ENCODE measurements around the gene IGSF21. TPM values are rescaled to one million over a fixed set of nuclear protein-coding genes. Genes with fewer than 3 reads are reported as not detected.

The IGSF21 gene
- total and polyA plus RNA-seq, 2 of the 8 experiments (the other 6 are each of a cell fraction or from before 2014, with no cell fraction given), result 22.5 to 28.5 TPM

GRCh38 chr1:18240906-18241305, 133.3 kb downstream of the IGSF21 start:
- Histone ChIP-seq H4K5ac (ENCODE audit: insufficient read length, low read depth, low read length) (no peak overlapping the region), H4K20me1 (replicated peaks in 1 of 2; ENCODE audit: control insufficient read depth in 1 of 2, insufficient read depth in 2 of 2, low read length in 2 of 2) (peaks cover 0 to 1% of the 10 kb centered on the region in 2 experiments), H2AK5ac (ENCODE audit: low read depth, low read length) (no peak overlapping the region; the same call in 1 of the 2 replicates), H2BK15ac (ENCODE audit: low read length) (no peak overlapping the region), H4K8ac (ENCODE audit: extremely low read depth, insufficient read depth, low read length) (no peak overlapping the region), H3K4me1 (replicated peaks in 1 of 4; ENCODE audit: control insufficient read depth in 3 of 4, insufficient read depth in 4 of 4, low read length in 3 of 4) (peaks cover 0 to 14% (median 9%) of the 10 kb centered on the region in 4 experiments; a peak in 5 of 7 replicates), H3K4me3 (ENCODE audit: extremely low read depth in 1 of 4, insufficient read depth in 2 of 4, low read depth in 3 of 4, low read length in 4 of 4) (no peak overlapping the region), H4K91ac (replicated peaks; ENCODE audit: insufficient read length, low read length) (no peak overlapping the region), H2BK12ac (ENCODE audit: low read depth, low read length) (no peak overlapping the region), H3K27me3 (replicated peaks in 1 of 4; ENCODE audit: control insufficient read depth in 3 of 4, extremely low read depth in 1 of 4, insufficient read depth in 3 of 4, low read length in 3 of 4) (no peaks in the 10 kb centered on the region), H3K4ac (replicated peaks; ENCODE audit: insufficient read length, low read depth, low read length) (no peak overlapping the region), H3K56ac (replicated peaks; ENCODE audit: insufficient read length, low read depth, low read length) (no peak overlapping the region), H2AFZ (ENCODE audit: low read length) (no peak overlapping the region), H3K9me3 (ENCODE audit: insufficient read depth in 2 of 2, low read depth in 1 of 2, low read length in 1 of 2) (no peaks in the 10 kb centered on the region), H3K79me1 (ENCODE audit: low read depth, low read length) (no peaks in the 10 kb centered on the region), H3K14ac (ENCODE audit: insufficient read length) (no peak overlapping the region), H3K27ac (ENCODE audit: low read depth, low read length) (no peak overlapping the region), H2BK5ac (ENCODE audit: low read depth, low read length) (no peak overlapping the region), H3K23ac (ENCODE audit: insufficient read length) (no peak overlapping the region), H3K4me2 (ENCODE audit: insufficient read depth in 1 of 2, low read depth in 2 of 2, low read length in 2 of 2) (no peak overlapping the region), H2BK20ac (ENCODE audit: low read length) (peak overlapping the region; percentile 37; the same call in 1 of the 2 replicates), H2BK120ac (replicated peaks; ENCODE audit: low read depth, low read length) (no peak overlapping the region), H3K9ac (replicated peaks in 1 of 4; ENCODE audit: extremely low read depth in 1 of 4, low read depth in 3 of 4, low read length in 3 of 4) (no peak overlapping the region), H3K79me2 (ENCODE audit: control insufficient read depth in 1 of 2, insufficient read depth in 2 of 2, low read length in 2 of 2) (no peaks in the 10 kb centered on the region), H3K23me2 (ENCODE audit: low read depth, low read length) (0 out of 2 replicates have a peak, but pooled peaks cover 2% of the 10 kb centered on the region), H3K36me3 (ENCODE audit: control insufficient read depth in 2 of 4, insufficient read depth in 4 of 4, low read length in 3 of 4) (no peaks in the 10 kb centered on the region), H3K18ac (ENCODE audit: extremely low read depth, low read length) (no peak overlapping the region)
- no peak for DNase-seq (ENCODE audit: low read depth in 1 of 2, low spot score in 2 of 2)
- CTCF ChIA-PET (ENCODE audit: partially characterized antibody), result interaction anchor here (0.6 to 7.7 kb wide), 8 partner anchors 11 to 125 kb away, joined by 3 to 67 read pairs (median 4); no protein-coding TSS in a partner anchor
- FAIRE-seq, result no peak
- TF ChIP-seq TBP (IDR thresholded peaks at IDR 0.05; ENCODE audit: low read depth, low read length), result no peak
- TF ChIP-seq HDAC6 (IDR thresholded peaks at IDR 0.05; ENCODE audit: low read depth, low read length), result no peak
- no peak for TF ChIP-seq CBX8 (IDR thresholded peaks at IDR 0.05; ENCODE audit: borderline replicate concordance, low read depth, low read length)
- no peak for TF ChIP-seq CTCF (IDR thresholded peaks at IDR 0.05; ENCODE audit: control extremely low read depth in 1 of 3, insufficient read depth in 1 of 3, low read depth in 1 of 3, low read length in 3 of 3)
- no peak for TF ChIP-seq KDM1A (IDR thresholded peaks at IDR 0.05; ENCODE audit: borderline replicate concordance, low read length)
- no peak for TF ChIP-seq FOSL1 (IDR thresholded peaks at IDR 0.05; ENCODE audit: insufficient read depth, low read depth, low read length)
- WGBS, 2 experiments (ENCODE audit: extremely low coverage in 1 of 2, insufficient coverage in 1 of 2, insufficient read length in 1 of 2, insufficient replicate concordance in 2 of 2, low coverage in 1 of 2, low lambda C conversion rate in 2 of 2, missing lambda C conversion rate in 1 of 2), result 85% methylated on average over 1 of the region's 1 CpG; no CpG with 5 or more reads in 1 of the 2 experiments
- POLR2A ChIA-PET (ENCODE audit: partially characterized antibody), result interaction anchor here (2.0 kb wide), 1 partner anchor 24 kb away, joined by 5 read pairs; no protein-coding TSS in a partner anchor
